ENCODE data around the gene NXNL1. TPM values are rescaled to one million over a fixed set of nuclear protein-coding genes. Genes with fewer than 3 reads are reported as not detected.

Gene NXNL1
- total RNA-seq, 4 donors from 2014 or later, result not detected

GRCh38 chr19:17489392-17490030 is 28.8 kb upstream of the NXNL1 start:
- no peaks in the 10 kb centered on the region for H3K9me3 ChIP-seq
- WGBS, 2 donors, result 74 to 87% methylated on average over 7 to 8 of the region's 9 CpGs
- intact Hi-C loops (cut with DNase I), result no loop called here
- peak overlapping the region in 3 of 4 donors; percentile 23 to 45 (median 44) for H3K27ac ChIP-seq
- no peaks in the 10 kb centered on the region for H3K27me3 ChIP-seq
- TF ChIP-seq, protein P1, sequence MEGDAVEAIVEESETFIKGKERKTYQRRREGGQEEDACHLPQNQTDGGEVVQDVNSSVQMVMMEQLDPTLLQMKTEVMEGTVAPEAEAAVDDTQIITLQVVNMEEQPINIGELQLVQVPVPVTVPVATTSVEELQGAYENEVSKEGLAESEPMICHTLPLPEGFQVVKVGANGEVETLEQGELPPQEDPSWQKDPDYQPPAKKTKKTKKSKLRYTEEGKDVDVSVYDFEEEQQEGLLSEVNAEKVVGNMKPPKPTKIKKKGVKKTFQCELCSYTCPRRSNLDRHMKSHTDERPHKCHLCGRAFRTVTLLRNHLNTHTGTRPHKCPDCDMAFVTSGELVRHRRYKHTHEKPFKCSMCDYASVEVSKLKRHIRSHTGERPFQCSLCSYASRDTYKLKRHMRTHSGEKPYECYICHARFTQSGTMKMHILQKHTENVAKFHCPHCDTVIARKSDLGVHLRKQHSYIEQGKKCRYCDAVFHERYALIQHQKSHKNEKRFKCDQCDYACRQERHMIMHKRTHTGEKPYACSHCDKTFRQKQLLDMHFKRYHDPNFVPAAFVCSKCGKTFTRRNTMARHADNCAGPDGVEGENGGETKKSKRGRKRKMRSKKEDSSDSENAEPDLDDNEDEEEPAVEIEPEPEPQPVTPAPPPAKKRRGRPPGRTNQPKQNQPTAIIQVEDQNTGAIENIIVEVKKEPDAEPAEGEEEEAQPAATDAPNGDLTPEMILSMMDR (IDR thresholded peaks at IDR 0.05), result no peak
- TF ChIP-seq POLR2A (IDR thresholded peaks at IDR 0.05), result no peak
- peaks cover 0 to 26% (median 12%) of the 10 kb centered on the region in 3 donors for H3K4me1 ChIP-seq
- H3K4me3 ChIP-seq, result no peak overlapping the region
- H3K36me3 ChIP-seq, result peaks cover 0 to 22% (median 0%) of the 10 kb centered on the region in 3 donors
- DNase-seq, result no peak

GRCh38 chr19:17488593-17489391 is 28.1 kb upstream of the NXNL1 start:
- no peaks in the 10 kb centered on the region for H3K9me3 ChIP-seq
- intact Hi-C loops (cut with DNase I), result no loop called here
- peak overlapping the region in 3 of 4 donors; percentile 25 to 45 (median 44) for H3K27ac ChIP-seq
- TF ChIP-seq, protein P1 (IDR thresholded peaks at IDR 0.05), result peak in 2 of 6 experiments; percentile 19 to 28
- no peak for TF ChIP-seq POLR2A (IDR thresholded peaks at IDR 0.05)
- H3K4me3 ChIP-seq, result peak overlapping the region in 3 of 4 donors; percentile 22 to 40 (median 30)
- 34 to 62% methylated on average over 13 to 19 of the region's 31 CpGs for WGBS, 2 donors
- no peak for DNase-seq
- H3K4me1 ChIP-seq, result peaks cover 0 to 26% (median 12%) of the 10 kb centered on the region in 3 donors
- no peaks in the 10 kb centered on the region for H3K27me3 ChIP-seq
- peaks cover 0 to 25% (median 0%) of the 10 kb centered on the region in 3 donors for H3K36me3 ChIP-seq

DNA sequence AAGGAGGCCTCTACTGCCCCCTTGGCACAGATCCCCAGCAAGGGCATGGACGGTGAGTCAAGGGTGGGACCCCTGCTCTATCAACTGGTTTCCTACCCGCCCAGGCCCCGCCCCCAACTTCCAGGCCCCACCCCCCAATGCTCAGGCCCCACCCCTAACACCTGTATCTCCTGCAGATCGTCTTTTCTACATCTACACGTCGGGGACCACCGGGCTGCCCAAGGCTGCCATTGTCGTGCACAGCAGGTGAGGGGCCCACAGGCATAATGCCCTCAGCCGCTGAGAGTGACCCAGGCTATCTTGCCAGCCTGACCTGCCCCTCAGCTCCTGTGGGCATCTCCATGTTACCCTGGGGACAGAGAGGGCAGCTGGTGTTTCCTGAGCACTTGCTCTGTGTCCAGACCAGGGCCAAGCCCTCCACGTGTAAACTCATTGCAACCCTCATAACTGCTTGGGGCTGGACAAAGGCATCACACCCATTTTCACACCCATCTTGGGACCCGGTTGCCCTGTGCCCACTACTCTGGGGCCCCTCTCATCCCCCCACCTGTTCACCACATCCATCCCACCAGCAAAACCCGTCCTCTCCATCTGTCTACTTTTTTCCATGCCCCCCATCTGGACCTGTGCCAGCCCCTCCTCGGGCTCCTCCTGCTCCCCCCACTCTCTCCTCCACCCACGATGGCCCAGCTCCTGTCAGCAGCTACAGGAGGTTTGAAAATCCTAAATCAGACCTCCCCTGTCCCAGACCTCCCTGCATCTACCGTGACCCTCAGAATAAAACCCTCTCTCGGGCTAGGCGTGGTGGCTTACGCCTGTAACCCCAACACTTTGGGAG is 26.8 kb upstream of the NXNL1 start:
- peaks cover 0 to 30% (median 0%) of the 10 kb centered on the region in 3 donors for H3K36me3 ChIP-seq
- H3K4me1 ChIP-seq, result peaks cover 0 to 26% (median 12%) of the 10 kb centered on the region in 3 donors
- WGBS, 2 donors, result 70 to 74% methylated on average over 9 to 11 of the region's 18 CpGs
- no peak for DNase-seq
- intact Hi-C loops (cut with DNase I), result no loop called here
- H3K4me3 ChIP-seq, result no peak overlapping the region
- H3K27ac ChIP-seq, result no peak overlapping the region
- H3K9me3 ChIP-seq, result no peaks in the 10 kb centered on the region
- H3K27me3 ChIP-seq, result no peaks in the 10 kb centered on the region
- TF ChIP-seq, protein P1 (IDR thresholded peaks at IDR 0.05), result no peak
- TF ChIP-seq POLR2A (IDR thresholded peaks at IDR 0.05), result no peak

DNA sequence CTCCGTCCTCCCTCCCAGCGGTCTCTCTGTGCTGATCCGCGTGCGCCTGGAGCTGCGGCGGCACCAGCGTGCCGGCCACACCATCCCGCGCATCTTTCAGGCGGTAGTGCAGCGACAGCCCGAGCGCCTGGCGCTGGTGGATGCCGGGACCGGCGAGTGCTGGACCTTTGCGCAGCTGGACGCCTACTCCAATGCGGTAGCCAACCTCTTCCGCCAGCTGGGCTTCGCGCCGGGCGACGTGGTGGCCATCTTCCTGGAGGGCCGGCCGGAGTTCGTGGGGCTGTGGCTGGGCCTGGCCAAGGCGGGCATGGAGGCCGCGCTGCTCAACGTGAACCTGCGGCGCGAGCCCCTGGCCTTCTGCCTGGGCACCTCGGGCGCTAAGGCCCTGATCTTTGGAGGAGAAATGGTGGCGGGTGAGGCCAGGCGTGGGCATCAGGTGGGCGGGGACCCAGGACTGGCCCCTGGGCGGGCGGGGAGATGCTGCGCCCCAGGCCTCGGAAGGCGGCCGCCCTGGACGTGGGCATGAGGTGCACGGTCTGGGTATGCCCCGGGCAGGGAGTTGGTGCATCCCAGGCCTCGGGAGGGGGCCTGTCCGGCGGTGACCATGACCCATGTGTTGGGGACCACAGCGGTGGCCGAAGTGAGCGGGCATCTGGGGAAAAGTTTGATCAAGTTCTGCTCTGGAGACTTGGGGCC is 26.0 kb upstream of the NXNL1 start:
- H3K4me1 ChIP-seq, result peaks cover 0 to 29% (median 12%) of the 10 kb centered on the region in 3 donors
- H3K27ac ChIP-seq, result no peak overlapping the region
- no peak for TF ChIP-seq POLR2A (IDR thresholded peaks at IDR 0.05)
- TF ChIP-seq, protein P1 (IDR thresholded peaks at IDR 0.05), result no peak
- DNase-seq, result no peak
- H3K27me3 ChIP-seq, result no peaks in the 10 kb centered on the region
- no peaks in the 10 kb centered on the region for H3K9me3 ChIP-seq
- peaks cover 0 to 30% (median 0%) of the 10 kb centered on the region in 3 donors for H3K36me3 ChIP-seq
- 100% methylated on average over 3 of the region's 58 CpGs; no CpG with 5 or more reads in 1 of the 2 donors for WGBS, 2 donors
- H3K4me3 ChIP-seq, result no peak overlapping the region
- intact Hi-C loops (cut with DNase I), result no loop called here

Data from esophagus squamous epithelium (tissue), 5 donors.